GM19025 (cell line): Measurements from ENCODE around the gene TMEM125.

Source experiments
- ATAC-seq: cut with Tn5 transposase; IDR thresholded peaks from one replicate; pipeline ENCODE4 v1.9.1; 2021; ENCODE audit warnings: mild to moderate bottlenecking, low read depth, moderate library complexity; ENCODE audit not compliant: unreplicated experiment

Gene TMEM125

GRCh38 chr1:43272576-43273571 is 3.1 kb downstream of the TMEM125 start:
- no peak for ATAC-seq

GRCh38 chr1:43273708-43274107 is 3.9 kb downstream of the TMEM125 start:
- no peak for ATAC-seq

GRCh38 chr1:43274125-43274803 is 4.5 kb downstream of the TMEM125 start:
- no peak for ATAC-seq

GRCh38 chr1:43274804-43275180 is 5.0 kb downstream of the TMEM125 start:
- no peak for ATAC-seq

- ATAC-seq = no peak
Measured at GRCh38 chr1:43275826-43276620, 6.2 kb downstream of the TMEM125 start.

GRCh38 chr1:43276673-43277072 is 6.9 kb downstream of the TMEM125 start:
- ATAC-seq = no peak

GRCh38 chr1:43277116-43277876 is 7.5 kb downstream of the TMEM125 start:
- ATAC-seq = no peak

- no peak for ATAC-seq
Measured at GRCh38 chr1:43279161-43279560, 9.4 kb downstream of the TMEM125 start.

- ATAC-seq = no peak
Measured at GRCh38 chr1:43279666-43280065, 9.9 kb downstream of the TMEM125 start.

- no peak for ATAC-seq
Measured at GRCh38 chr1:43280692-43281091, 10.9 kb downstream of the TMEM125 start.

GRCh38 chr1:43282220-43283195 is 12.7 kb downstream of the TMEM125 start:
- no peak for ATAC-seq

- ATAC-seq = no peak
Measured at GRCh38 chr1:43284065-43284464, 14.3 kb downstream of the TMEM125 start.

GRCh38 chr1:43284546-43285110 is 14.8 kb downstream of the TMEM125 start:
- ATAC-seq = no peak

- no peak for ATAC-seq
Measured at GRCh38 chr1:43285269-43285990, 15.6 kb downstream of the TMEM125 start, which contains the start of gene C1orf210. Gene C1orf210 (minus strand): TSS chr1:43285581. CDS start chr1:43283270, 2,311 bp downstream.

GRCh38 chr1:43286115-43286514 is 16.3 kb downstream of the TMEM125 start:
- no peak for ATAC-seq

- ATAC-seq = no peak
Measured at GRCh38 chr1:43286533-43286932, 16.8 kb downstream of the TMEM125 start.

GRCh38 chr1:43288058-43288784 is 18.4 kb downstream of the TMEM125 start:
- ATAC-seq = no peak
